IPS-18c (cell line): ENCODE data around the gene RGS6.

ENCODE experiments used
- H3K4me3 ChIP-seq: 2 replicates; pipeline ENCODE4 v1.7.0; 2013; ENCODE audit warnings: low read depth, mild to moderate bottlenecking, low read length, moderate library complexity; ENCODE audit not compliant: insufficient read depth
- H3K9me3 ChIP-seq: one replicate; pipeline ENCODE4 v1.6.1; 2013; ENCODE audit warnings: mild to moderate bottlenecking, low read length, moderate library complexity; ENCODE audit not compliant: control insufficient read depth, insufficient read depth

RGS6 gene

GRCh38 chr14:72541546-72541945 is 609.3 kb downstream of the RGS6 start:
- Histone ChIP-seq H3K4me3 (no peak overlapping the region), H3K9me3 (no peaks in the 10 kb centered on the region)

GRCh38 chr14:72543341-72543740 is 611.1 kb downstream of the RGS6 start:
- Histone ChIP-seq H3K9me3 (no peaks in the 10 kb centered on the region), H3K4me3 (no peak overlapping the region)

- no peak overlapping the region for H3K4me3 ChIP-seq
- no peaks in the 10 kb centered on the region for H3K9me3 ChIP-seq
Observed at GRCh38 chr14:72544615-72545387, 612.6 kb downstream of the RGS6 start.

DNA sequence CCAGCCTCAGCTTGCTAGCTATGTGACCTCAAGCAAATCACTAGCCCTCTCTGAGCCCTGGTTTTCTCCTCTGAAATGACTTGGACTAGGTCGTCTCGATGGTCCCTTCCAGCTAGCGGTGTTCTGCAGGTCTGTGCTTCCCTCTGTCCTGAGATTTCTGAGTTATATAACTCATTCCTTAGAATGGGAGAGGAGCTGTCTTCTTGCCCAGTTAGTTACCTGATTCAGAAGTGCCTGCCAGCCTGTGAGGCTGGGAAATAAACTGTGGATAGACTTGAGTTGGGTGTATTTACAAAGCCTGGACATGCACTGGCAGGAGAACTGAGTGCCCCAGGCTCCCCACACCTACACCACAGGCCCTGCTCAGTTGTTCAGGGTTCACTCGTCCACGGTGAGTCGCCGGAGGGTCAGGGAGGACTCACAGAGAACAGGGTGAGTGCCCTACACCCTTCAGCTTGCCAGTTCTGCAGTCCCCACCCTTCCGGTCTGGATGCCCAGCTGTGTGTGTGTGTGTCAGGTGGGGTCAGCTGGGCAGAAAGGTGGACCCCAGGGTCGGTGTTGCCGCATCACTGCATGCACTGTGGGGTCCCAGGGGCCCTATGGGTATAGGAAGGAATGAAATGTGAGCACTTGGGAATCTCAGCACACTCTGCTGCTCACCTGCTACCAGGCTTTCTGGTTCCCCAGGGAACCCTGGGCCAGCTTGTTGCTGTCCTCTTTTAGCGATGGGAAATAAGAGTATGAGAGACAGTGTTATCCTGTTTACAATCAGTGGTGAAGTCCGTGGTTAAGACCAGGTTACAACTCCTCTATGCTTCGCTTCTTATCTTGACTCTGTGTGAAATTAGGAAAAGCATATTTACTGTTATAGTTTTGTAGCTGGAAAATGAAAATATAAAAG is 613.4 kb downstream of the RGS6 start:
- no peaks in the 10 kb centered on the region for H3K9me3 ChIP-seq
- no peak overlapping the region for H3K4me3 ChIP-seq

DNA sequence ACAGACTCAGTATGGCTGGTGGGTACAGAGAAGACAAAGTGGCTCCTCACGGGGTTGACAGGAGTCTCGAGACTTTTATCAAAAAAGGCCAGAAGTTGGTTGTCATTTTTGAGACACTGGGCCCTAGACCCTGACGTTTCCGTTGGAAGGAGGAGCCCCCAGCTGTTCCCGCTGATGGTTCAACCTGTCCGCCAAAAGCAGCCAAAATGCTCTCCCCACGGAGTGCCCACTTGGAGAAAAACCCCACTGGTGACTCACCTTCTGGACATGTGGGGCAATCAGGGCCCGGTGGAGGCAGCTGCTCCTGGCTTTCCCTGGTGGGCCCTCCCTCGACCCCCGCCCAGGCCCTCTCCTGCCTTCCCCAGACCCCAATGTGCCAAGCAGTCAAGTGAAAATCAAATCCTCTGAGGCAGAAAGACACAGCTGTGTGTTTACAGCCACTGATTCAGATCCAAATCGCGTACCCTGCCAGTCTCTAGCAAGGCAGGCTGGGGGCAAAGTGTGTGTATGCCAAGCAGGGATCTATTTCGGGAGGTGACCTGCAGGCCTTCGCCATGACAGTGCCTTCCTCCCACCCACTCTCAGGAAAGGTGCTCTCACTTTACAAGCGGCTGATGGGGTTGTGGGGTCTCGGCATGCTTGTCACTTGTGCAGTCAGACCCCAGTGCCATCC is 614.3 kb downstream of the RGS6 start:
- no peak overlapping the region for H3K4me3 ChIP-seq
- H3K9me3 ChIP-seq = no peaks in the 10 kb centered on the region

GRCh38 chr14:72547999-72548398 is 615.8 kb downstream of the RGS6 start:
- H3K4me3 ChIP-seq = no peak overlapping the region
- H3K9me3 ChIP-seq = no peaks in the 10 kb centered on the region

GRCh38 chr14:72549026-72549425 is 616.8 kb downstream of the RGS6 start:
- H3K9me3 ChIP-seq = no peaks in the 10 kb centered on the region
- no peak overlapping the region for H3K4me3 ChIP-seq

- H3K4me3 ChIP-seq = no peak overlapping the region
Observed at GRCh38 chr14:72549854-72550253, 617.6 kb downstream of the RGS6 start.

GRCh38 chr14:72550513-72550912 is 618.3 kb downstream of the RGS6 start:
- Histone ChIP-seq H3K9me3 (no peaks in the 10 kb centered on the region), H3K4me3 (no peak overlapping the region)

More at GRCh38 chr14:72549854-72550253, 617.6 kb downstream of the RGS6 start:
- H3K9me3 ChIP-seq = no peaks in the 10 kb centered on the region

DNA sequence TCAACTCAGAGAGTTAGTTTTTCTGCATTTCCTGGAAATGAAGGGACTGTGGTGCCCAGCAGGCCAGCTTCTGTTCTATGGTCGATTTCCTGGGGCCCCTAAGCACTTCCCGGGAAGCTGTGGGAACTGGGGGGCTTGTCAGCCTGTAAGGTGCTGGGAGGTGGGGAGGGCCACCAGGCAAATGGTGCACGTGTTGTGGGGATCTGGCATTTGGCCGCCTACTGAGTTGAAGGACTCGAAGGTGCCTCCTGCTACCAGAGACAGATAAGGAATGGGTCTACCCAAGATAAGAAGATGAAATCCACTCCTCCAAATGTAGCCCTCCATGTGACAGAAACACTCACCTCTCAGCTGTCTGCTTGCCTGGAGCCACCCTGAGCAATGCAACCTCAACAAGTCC is 620.0 kb downstream of the RGS6 start:
- no peaks in the 10 kb centered on the region for H3K9me3 ChIP-seq
- H3K4me3 ChIP-seq = no peak overlapping the region

DNA sequence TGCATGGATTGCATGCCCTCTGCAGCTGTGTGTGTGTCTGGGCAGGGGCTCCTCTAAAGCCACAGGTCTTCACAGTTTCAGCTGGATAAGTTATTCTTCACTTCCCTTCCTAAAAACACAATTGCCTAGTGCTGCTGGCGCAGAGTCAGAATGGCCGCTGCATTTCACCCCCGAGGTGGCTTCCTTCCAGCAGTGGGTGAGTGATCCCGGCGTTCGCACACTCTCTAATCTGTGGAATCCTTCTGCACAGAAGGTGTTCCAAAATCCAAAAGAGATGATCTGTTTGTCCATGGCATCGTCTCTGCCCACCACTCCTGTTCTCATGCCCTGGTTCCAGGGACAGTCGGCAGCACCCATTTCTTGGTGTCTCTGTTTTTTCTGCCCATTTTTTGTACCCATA is 620.9 kb downstream of the RGS6 start:
- Histone ChIP-seq H3K9me3 (no peaks in the 10 kb centered on the region), H3K4me3 (no peak overlapping the region)

GRCh38 chr14:72553656-72554055 is 621.4 kb downstream of the RGS6 start:
- H3K9me3 ChIP-seq = no peaks in the 10 kb centered on the region
- no peak overlapping the region for H3K4me3 ChIP-seq

DNA sequence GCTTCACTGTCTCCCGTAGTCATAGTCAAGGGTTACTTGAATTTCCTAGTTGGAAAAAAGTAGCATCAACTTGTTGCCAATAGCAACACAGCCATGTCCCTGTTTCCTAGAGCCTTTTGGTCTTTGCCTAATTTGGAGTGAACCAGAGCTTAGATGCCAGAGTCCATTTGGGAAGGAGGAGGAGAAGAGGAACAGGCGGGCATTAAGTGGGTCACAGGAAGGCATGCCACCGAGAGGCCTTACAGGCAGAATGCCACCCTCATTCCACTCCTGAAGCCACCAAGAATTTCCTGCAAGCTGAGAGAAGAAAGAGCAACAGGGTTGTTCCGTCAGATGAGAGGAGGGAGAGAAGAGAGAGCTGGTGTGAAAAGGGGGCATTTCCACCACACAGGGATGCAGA is 622.2 kb downstream of the RGS6 start:
- Histone ChIP-seq H3K9me3 (no peaks in the 10 kb centered on the region), H3K4me3 (no peak overlapping the region)

DNA sequence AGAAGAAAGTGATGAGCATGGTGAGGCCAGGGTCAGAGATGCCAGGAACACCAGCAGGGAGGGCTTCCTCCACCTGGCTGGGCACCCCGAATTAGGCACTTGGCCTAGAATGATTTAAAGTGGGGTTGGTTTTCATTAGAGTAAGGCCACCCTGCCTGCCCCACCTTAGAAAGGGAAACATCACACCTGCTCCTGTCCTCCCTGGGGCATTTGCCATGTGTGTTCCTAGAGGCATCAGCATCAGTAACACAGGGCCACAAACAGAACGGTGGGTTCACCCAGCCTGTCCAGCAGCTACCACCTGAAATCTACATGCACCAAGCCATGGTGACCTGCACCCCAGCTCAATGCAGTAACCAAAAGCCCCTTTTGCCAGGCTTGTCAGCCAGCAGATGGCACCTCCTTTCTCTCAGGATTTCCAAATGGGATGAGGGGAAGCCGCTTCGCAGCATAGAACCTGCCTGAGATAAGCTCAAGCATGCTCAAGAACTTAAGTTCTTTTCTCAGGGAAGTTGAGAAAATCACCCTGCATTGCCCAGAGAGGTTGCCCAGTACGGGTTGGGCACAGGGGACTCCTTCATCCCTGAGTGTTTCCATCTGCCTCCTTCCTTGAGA is 622.9 kb downstream of the RGS6 start:
- Histone ChIP-seq H3K4me3 (no peak overlapping the region), H3K9me3 (no peaks in the 10 kb centered on the region)

DNA sequence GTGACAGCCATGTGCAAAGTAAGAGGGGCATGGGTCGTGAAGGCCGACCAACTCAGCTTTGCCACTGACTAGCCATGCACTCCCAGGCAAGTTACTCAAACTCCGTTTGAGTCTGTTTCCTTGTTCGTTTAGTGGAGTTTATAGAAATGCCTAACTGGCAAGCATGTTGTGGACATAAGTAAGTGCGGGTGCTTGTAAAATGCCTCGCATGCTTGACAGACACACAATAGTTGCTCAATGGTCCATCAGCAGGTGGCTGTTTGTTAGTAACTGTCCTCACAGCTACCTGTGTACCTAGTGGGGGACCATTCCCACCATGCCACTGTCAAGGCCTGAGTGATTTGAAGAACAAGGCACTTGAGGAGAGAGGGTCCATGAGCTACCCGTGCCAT is 623.4 kb downstream of the RGS6 start:
- Histone ChIP-seq H3K9me3 (no peaks in the 10 kb centered on the region), H3K4me3 (no peak overlapping the region)

- Histone ChIP-seq H3K4me3 (no peak overlapping the region), H3K9me3 (no peaks in the 10 kb centered on the region)
Observed at GRCh38 chr14:72557671-72558070, 625.4 kb downstream of the RGS6 start.

DNA sequence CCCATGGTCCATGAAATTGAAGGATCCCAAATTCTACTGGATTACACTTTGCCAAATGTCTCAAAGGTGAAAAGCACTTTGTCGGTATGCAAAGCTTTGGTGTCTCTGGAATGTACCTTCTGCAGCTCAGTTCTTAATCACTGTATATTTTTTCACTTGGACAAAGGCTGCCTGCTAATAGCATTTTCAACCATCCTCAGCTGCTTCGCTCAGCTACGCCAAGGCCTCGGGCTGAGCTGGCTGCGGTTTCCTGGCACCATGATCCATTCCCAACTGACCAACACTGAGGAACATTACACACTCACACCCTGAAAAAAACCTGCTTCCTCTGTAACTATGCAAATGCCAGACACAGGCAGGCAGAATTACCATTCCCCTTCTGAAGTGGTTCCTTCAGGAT is 626.5 kb downstream of the RGS6 start:
- H3K9me3 ChIP-seq = no peaks in the 10 kb centered on the region
- H3K4me3 ChIP-seq = no peak overlapping the region
